ENCODE measurements around the gene WNT9A.
"Not testable (repeated sequence)": the region's sequence is repeated elsewhere in the genome, so short reads cannot be mapped to it uniquely, and the experiment has no call there.

Gene WNT9A

DNA sequence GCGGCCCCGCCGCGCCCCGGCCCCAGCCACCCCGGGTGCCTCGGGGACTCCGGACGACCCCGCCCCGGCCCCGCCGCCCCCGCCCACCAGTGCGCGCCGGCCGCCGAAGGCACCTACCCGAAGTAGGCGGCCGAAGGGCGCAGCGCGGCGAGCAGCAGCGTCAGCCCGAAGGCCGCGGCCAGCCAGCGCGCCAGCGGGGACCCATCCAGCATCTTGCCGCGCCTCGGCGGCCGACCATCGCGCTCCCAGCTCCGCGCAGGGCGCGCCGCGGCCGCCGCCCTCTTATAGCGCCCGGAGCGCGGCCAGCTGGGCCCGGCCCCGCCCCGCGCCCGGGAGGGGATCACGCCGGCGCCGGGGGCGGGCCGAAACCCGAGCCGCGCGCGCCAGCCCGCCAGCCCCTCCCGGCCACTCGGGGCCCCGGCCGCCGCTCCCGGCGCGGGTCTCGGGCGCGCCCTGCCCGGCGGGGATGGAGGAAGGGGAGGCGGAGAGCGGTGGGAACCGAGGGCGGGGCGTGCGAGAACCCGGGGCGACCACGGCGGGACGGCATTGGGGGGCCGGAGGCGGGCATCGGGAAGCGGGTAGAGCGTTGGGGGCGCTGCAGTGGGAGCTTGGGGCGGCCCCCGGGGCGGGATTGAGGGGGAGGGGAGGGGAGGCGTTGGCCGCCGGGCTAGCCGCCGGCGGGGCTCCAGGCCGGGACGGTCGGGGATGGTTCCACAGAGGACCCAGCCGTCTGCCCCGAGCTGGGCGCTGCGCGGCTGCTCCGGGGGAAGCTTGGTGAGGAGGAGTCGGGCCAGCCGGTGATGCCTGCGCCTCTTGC is at the start of gene WNT9A:
TSS of gene WNT9A (minus strand) at position 257 of the 817 bp plus-strand sequence. CDS start at position 212, 45 bp downstream.
- DNase-seq (ENCODE audit: low read depth in 2 of 2) = no peak

GRCh38 chr1:227996187-227996950 is 48.6 kb upstream of the WNT9A start:
- DNase-seq (ENCODE audit: low read depth in 2 of 2) = no peak

GRCh38 chr1:227994632-227995300 is 47.0 kb upstream of the WNT9A start:
- no peak for DNase-seq (ENCODE audit: low read depth in 2 of 2)

GRCh38 chr1:227987181-227987580 is 39.4 kb upstream of the WNT9A start:
- no peak for DNase-seq (ENCODE audit: low read depth in 2 of 2)

DNA sequence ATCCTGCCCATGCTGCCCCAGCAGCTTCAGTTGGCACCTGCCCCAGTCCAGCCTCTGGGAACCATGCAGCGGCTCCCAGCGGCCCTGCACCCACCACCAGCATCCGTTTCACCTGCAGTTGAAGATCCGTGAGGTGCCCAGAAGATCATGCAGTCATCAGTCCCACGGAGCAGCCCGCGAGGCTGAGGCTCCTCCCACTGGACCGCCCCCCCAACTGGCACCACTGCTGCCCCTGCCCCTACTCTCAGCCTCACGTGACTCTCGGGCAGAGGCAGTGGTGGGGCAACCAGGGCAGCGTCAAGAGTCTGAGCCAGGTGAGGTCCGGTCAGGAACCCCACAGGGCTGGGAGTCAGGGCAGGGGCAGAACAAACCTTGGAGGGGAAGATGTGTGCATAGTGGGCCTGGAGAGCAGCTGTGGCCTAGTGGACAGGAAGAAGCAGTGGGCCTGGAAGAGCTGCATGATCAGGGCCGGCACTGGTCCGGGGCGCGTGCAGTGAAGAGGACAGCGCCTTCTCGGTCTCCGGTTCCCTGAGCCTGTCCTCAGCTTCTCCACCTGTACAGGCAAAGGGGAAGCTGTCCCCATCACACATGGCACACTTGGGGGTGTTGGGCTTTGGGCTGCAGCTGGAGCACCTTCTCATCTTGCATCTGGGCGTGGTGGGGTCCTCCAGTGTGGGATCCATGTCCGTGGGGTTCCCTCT is 28.0 kb upstream of the WNT9A start:
- DNase-seq (ENCODE audit: low read depth in 2 of 2) = not testable (repeated sequence)

- not testable (repeated sequence) for DNase-seq (ENCODE audit: low read depth in 2 of 2)
Measured at GRCh38 chr1:227973724-227974288, 26.1 kb upstream of the WNT9A start.

DNA sequence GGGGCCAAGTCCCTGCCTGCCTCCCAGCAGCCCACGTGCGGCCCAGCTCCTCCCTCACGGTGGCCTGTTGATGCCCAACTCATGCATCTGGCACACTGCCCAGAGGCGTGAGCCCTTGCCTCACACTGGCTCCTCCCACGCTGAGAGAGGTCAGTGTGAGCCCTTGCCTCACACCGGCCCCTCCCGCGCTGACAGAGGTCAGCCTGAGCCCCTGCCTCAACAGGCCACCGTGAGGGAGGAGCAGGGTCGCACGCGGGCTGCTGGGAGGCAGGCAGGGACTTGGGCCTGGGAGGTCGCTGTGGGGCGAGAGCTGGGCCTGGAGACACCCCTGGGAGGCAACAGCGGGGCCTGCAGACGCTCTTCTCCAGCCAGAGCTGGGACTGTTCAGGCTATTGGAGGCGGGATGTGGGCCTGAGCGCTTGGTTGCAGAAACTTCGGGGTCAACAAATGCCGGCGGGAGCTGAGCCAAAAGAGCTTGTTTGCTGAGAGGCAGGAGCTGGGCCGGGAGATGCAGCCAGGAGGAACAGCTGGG is 25.2 kb upstream of the WNT9A start:
- DNase-seq (ENCODE audit: low read depth in 2 of 2) = not testable (repeated sequence)

DNA sequence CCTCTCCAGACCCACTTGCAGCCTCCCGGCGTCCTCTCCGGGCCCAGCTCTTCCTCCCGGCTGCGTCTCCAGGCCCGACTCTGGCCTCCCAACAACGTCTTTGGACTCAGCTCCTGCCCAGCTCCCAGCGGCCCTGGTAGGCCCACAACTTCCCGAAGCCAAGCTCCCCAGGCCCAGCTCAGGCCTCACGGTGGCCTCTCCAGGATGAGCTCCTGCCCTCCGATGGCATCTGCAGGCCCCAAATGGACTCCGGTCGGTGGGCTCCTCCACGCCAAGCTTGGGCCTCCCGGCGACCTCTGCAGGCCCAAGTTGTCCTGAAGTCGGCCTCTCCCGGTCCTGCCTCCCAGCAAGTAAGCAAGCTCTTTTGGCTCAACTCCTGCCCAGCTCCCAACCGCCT is 24.5 kb upstream of the WNT9A start:
- not testable (repeated sequence) for DNase-seq (ENCODE audit: low read depth in 2 of 2)

- DNase-seq (ENCODE audit: low read depth in 2 of 2) = not testable (repeated sequence)
Measured at GRCh38 chr1:227971643-227972282, 24.0 kb upstream of the WNT9A start.

DNA sequence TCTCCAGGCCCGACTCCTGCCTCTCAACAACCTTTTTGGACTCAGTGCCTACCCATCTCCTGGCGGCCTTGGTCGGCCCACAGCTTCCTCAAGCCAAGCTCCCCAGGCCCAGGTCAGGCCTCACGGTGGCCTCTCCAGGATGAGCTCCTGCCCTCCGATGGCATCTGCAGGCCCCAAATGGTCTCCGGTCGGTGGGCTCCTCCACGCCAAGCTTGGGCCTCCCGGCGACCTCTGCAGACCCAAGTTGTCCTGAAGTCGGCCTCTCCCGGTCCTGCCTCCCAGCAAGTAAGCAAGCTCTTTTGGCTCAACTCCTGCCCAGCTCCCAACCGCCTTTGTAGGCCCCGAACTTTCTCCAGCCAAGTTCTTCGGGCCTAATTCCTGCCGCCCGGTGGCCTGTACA is 23.5 kb upstream of the WNT9A start:
- not testable (repeated sequence) for DNase-seq (ENCODE audit: low read depth in 2 of 2)

DNA sequence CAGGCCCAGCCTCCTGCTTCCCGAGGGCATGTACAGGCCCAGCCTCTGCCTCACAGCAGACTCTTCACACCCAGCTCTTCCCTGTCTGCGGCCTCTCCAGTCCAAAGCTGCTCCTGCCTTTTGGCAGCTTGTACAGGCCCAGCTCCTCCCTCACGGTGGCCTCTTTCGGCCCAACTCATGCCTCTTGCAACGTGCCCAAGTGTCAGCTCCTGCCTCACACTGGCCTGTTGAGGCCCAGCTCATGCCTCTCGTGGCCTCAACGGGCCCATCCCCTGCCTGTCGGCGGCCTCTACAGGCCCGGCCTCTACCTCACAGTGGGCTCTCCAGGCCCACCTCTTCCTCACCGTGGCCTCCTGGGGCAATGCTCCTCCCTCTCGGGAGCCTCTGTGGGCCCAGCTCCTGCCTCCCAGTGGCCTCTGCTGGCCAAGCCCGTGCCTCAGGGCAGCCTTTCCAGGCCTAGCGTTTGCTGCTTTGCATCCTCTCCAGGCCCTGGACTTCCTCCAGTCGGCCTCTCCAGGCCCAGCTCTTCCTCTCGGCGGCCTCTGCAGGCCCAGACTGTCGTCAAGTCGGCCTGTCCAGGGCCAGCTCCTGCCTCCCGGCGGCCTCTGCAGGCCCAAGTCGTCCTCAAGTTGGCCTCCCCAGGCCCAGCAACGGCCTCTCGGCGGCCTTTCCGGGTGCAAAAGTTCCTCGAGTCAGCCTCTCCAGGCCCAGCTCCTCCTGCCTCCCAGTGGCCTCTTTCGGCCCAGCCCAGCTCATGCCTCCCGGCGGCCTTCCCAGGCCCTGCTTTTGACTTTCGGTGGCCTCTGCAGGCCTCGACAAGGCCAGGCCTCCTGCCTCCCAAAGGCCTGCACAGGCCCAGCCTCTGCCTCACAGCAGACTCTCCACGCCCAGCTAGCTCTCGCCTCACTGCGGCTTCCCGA is 22.6 kb upstream of the WNT9A start:
- DNase-seq (ENCODE audit: low read depth in 2 of 2) = not testable (repeated sequence)

DNA sequence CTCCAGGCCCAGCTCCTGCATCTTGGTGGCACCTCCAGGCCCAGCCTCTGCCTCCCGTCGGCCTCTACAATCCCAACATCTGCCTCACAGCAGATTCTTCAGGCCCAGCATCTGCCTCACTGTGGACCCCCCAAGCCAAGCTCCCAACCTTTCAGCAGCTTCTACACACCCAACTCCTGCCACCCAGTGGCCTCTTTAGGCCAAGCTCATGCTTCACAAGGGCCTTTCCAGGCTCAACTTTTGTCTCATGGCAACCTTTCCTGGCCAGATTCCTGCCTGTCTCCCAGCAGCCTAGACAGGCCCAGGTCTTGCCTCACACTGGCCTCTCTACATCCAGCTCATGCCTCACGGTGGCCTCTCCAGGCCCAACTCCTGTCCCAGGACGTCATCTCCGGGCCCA is 20.1 kb upstream of the WNT9A start:
- not testable (repeated sequence) for DNase-seq (ENCODE audit: low read depth in 2 of 2)

GRCh38 chr1:227966733-227967132 is 19.0 kb upstream of the WNT9A start:
- not testable (repeated sequence) for DNase-seq (ENCODE audit: low read depth in 2 of 2)

DNA sequence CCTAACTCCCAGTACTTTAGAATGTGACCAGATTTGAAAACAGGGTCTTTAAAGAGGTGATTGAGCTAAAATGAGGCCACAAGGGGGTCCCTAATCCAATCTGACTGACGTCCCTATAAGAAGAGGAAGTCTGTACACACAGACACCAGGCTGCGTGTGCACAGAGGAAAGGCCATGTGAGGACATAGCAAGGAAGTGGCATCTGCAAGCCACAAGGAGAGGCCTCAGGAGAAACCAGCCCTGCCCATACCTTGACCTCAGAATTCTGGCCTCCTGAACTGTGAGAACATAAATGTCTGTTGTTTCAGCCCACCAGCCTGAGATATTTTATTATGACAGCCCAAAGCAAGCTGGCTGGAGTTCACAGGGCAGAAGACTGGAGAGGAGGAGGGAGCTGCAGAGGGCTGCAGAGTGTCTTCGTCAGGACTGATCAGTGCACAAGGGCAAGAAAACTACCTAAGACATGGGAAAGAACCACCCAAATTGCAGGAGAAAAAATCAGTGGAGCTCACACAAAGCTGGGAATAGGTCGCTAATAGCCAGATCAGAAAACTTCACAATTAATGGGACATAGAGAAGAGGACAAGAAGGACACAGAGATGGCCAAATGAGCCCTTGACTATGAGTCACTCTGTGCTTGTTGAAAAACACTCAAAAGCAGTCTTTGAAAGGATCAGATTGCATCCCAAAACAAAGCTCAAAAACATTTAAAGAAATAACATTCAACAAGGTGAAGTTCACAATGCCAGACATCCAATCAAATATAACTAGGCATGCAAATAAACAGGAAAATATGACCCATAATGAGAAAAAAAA is 14.1 kb upstream of the WNT9A start:
- DNase-seq (ENCODE audit: low read depth in 2 of 2) = no peak

GRCh38 chr1:227959325-227959860 is 11.7 kb upstream of the WNT9A start:
- no peak for DNase-seq (ENCODE audit: low read depth in 2 of 2)

- no peak for DNase-seq (ENCODE audit: low read depth in 2 of 2)
Measured at GRCh38 chr1:227958617-227959324, 11.0 kb upstream of the WNT9A start.

GRCh38 chr1:227955808-227956207 is 8.1 kb upstream of the WNT9A start:
- DNase-seq (ENCODE audit: low read depth in 2 of 2) = no peak

Measured in stimulated activated CD4-positive, alpha-beta T cell treated with anti-CD3 and anti-CD28 coated beads, Interleukin-1b, Interleukin-23, amount 100 ng/mL, for 1 hour (primary cell).